Mucosa of stomach (tissue), 1 donor: Measurements from ENCODE around the gene ANKH.

Experiments
- H3K27me3 ChIP-seq: one replicate; pipeline ENCODE4 v1.7.0; 2013; ENCODE audit warnings: mild to moderate bottlenecking, low read length; ENCODE audit not compliant: control insufficient read depth, insufficient read depth
- H3K36me3 ChIP-seq: one replicate; pipeline ENCODE4 v1.7.0; 2013; ENCODE audit warnings: low read length; ENCODE audit not compliant: control insufficient read depth, insufficient read depth
- H3K4me1 ChIP-seq: one replicate; pipeline ENCODE4 v1.7.0; 2013; ENCODE audit warnings: mild to moderate bottlenecking, low read length; ENCODE audit not compliant: control insufficient read depth, insufficient read depth
- H3K4me3 ChIP-seq: one replicate; pipeline ENCODE4 v1.7.0; 2013; ENCODE audit warnings: low read length
- H3K9ac ChIP-seq: one replicate; pipeline ENCODE4 v1.7.0; 2013; ENCODE audit warnings: mild to moderate bottlenecking, low read length, moderate library complexity
- H3K9me3 ChIP-seq: one replicate; pipeline ENCODE4 v1.7.0; 2013; ENCODE audit warnings: mild to moderate bottlenecking, low read length, moderate library complexity; ENCODE audit not compliant: control insufficient read depth
- donor health status: Pancreatic carcinoma.

ANKH gene

GRCh38 chr5:14868771-14869170 lies 2.8 kb downstream of the ANKH start:
- H3K27me3 ChIP-seq = no peaks in the 10 kb centered on the region
- H3K9ac ChIP-seq = no peak overlapping the region
- H3K9me3 ChIP-seq = no peaks in the 10 kb centered on the region
- peaks cover 7% of the 10 kb centered on the region for H3K4me1 ChIP-seq
- no peak overlapping the region for H3K4me3 ChIP-seq
- H3K36me3 ChIP-seq = no peaks in the 10 kb centered on the region

GRCh38 chr5:14864181-14864812 lies 7.3 kb downstream of the ANKH start:
- Histone ChIP-seq H3K9me3 (no peaks in the 10 kb centered on the region), H3K9ac (no peak overlapping the region), H3K4me3 (no peak overlapping the region), H3K36me3 (no peaks in the 10 kb centered on the region), H3K27me3 (no peaks in the 10 kb centered on the region), H3K4me1 (peaks cover 29% of the 10 kb centered on the region)

- no peak overlapping the region for H3K9ac ChIP-seq
- no peaks in the 10 kb centered on the region for H3K36me3 ChIP-seq
- no peaks in the 10 kb centered on the region for H3K27me3 ChIP-seq
- no peaks in the 10 kb centered on the region for H3K9me3 ChIP-seq
- H3K4me1 ChIP-seq = peaks cover 23% of the 10 kb centered on the region
- H3K4me3 ChIP-seq = no peak overlapping the region
These were observed 8.5 kb downstream of the ANKH start for GRCh38 chr5:14863105-14863504.

- Histone ChIP-seq H3K27me3 (no peaks in the 10 kb centered on the region), H3K9ac (no peak overlapping the region), H3K9me3 (no peaks in the 10 kb centered on the region), H3K4me3 (no peak overlapping the region), H3K4me1 (peaks cover 23% of the 10 kb centered on the region), H3K36me3 (no peaks in the 10 kb centered on the region)
These were observed 10.3 kb downstream of the ANKH start for GRCh38 chr5:14861123-14861765.

- no peaks in the 10 kb centered on the region for H3K36me3 ChIP-seq
- no peak overlapping the region for H3K4me3 ChIP-seq
- no peaks in the 10 kb centered on the region for H3K27me3 ChIP-seq
- no peak overlapping the region for H3K9ac ChIP-seq
- H3K9me3 ChIP-seq = no peaks in the 10 kb centered on the region
- H3K4me1 ChIP-seq = peaks cover 25% of the 10 kb centered on the region
These were observed 11.6 kb downstream of the ANKH start for GRCh38 chr5:14859980-14860379.

- no peaks in the 10 kb centered on the region for H3K36me3 ChIP-seq
- H3K9ac ChIP-seq = no peak overlapping the region
- H3K4me3 ChIP-seq = no peak overlapping the region
- peaks cover 30% of the 10 kb centered on the region for H3K4me1 ChIP-seq
- H3K9me3 ChIP-seq = no peaks in the 10 kb centered on the region
- no peaks in the 10 kb centered on the region for H3K27me3 ChIP-seq
These were observed 12.4 kb downstream of the ANKH start for GRCh38 chr5:14859150-14859549.

GRCh38 chr5:14855366-14855765 lies 16.2 kb downstream of the ANKH start:
- H3K36me3 ChIP-seq = no peaks in the 10 kb centered on the region
- H3K4me3 ChIP-seq = no peak overlapping the region
- no peaks in the 10 kb centered on the region for H3K27me3 ChIP-seq
- no peak overlapping the region for H3K9ac ChIP-seq
- peaks cover 19% of the 10 kb centered on the region for H3K4me1 ChIP-seq
- no peaks in the 10 kb centered on the region for H3K9me3 ChIP-seq

GRCh38 chr5:14854799-14855198 lies 16.8 kb downstream of the ANKH start:
- H3K4me1 ChIP-seq = peaks cover 23% of the 10 kb centered on the region
- no peaks in the 10 kb centered on the region for H3K9me3 ChIP-seq
- H3K9ac ChIP-seq = no peak overlapping the region
- H3K27me3 ChIP-seq = no peaks in the 10 kb centered on the region
- no peaks in the 10 kb centered on the region for H3K36me3 ChIP-seq
- no peak overlapping the region for H3K4me3 ChIP-seq

- no peaks in the 10 kb centered on the region for H3K9me3 ChIP-seq
- no peaks in the 10 kb centered on the region for H3K36me3 ChIP-seq
- H3K4me3 ChIP-seq = no peak overlapping the region
- no peaks in the 10 kb centered on the region for H3K27me3 ChIP-seq
- peaks cover 23% of the 10 kb centered on the region for H3K4me1 ChIP-seq
- H3K9ac ChIP-seq = no peak overlapping the region
These were observed 17.9 kb downstream of the ANKH start for GRCh38 chr5:14853685-14854084.

GRCh38 chr5:14852779-14853178 lies 18.8 kb downstream of the ANKH start:
- Histone ChIP-seq H3K9ac (no peak overlapping the region), H3K36me3 (no peaks in the 10 kb centered on the region), H3K27me3 (no peaks in the 10 kb centered on the region), H3K4me1 (peaks cover 23% of the 10 kb centered on the region), H3K4me3 (no peak overlapping the region), H3K9me3 (no peaks in the 10 kb centered on the region)

GRCh38 chr5:14851999-14852526 lies 19.5 kb downstream of the ANKH start:
- Histone ChIP-seq H3K4me1 (peaks cover 23% of the 10 kb centered on the region), H3K9ac (no peak overlapping the region), H3K36me3 (no peaks in the 10 kb centered on the region), H3K4me3 (no peak overlapping the region), H3K9me3 (no peaks in the 10 kb centered on the region), H3K27me3 (no peaks in the 10 kb centered on the region)

GRCh38 chr5:14851597-14851996 lies 20.0 kb downstream of the ANKH start:
- no peak overlapping the region for H3K9ac ChIP-seq
- H3K4me1 ChIP-seq = peaks cover 23% of the 10 kb centered on the region
- H3K27me3 ChIP-seq = no peaks in the 10 kb centered on the region
- no peaks in the 10 kb centered on the region for H3K9me3 ChIP-seq
- no peak overlapping the region for H3K4me3 ChIP-seq
- no peaks in the 10 kb centered on the region for H3K36me3 ChIP-seq
